Measurements from ENCODE around the gene PRTG. TPM values are rescaled to one million over a fixed set of nuclear protein-coding genes. Genes with fewer than 3 reads are reported as not detected.

The PRTG gene
- total RNA-seq, 1 experiment from 2014 or later: 50.3 TPM

GRCh38 chr15:55562601-55563000 lies 180.4 kb downstream of the PRTG start:
- no peak for DNase-seq
- Histone ChIP-seq H3K27me3 (no peaks in the 10 kb centered on the region), H3K27ac (no peak overlapping the region), H3K9me3 (replicated peaks) (no peaks in the 10 kb centered on the region; the same call in none of the 2 replicates), H3K36me3 (no peaks in the 10 kb centered on the region; the same call in 1 of the 2 replicates), H3K4me3 (no peak overlapping the region), H3K4me1 (peaks cover 6% of the 10 kb centered on the region)

Other genes starting within 250 kb of the PRTG start
- gene DNAAF4, start 234.9 kb downstream of the PRTG start, total RNA-seq (2014; rRNA removed; shearing (Covaris generic)): 0.30 and 1.1 TPM in 2 replicates
- gene PYGO1, start 154.8 kb downstream of the PRTG start, total RNA-seq (2014; rRNA removed; shearing (Covaris generic)): 22.0 and 24.3 TPM in 2 replicates